HG03558 (cell line): Measurements from ENCODE around the gene PITPNC1.

Source experiments
- ATAC-seq: cut with Tn5 transposase; IDR thresholded peaks from one replicate; pipeline ENCODE4 v1.9.1; 2021; ENCODE audit warnings: moderate number of reproducible peaks; ENCODE audit not compliant: unreplicated experiment; ENCODE audit errors: extremely low read depth

PITPNC1 gene

DNA sequence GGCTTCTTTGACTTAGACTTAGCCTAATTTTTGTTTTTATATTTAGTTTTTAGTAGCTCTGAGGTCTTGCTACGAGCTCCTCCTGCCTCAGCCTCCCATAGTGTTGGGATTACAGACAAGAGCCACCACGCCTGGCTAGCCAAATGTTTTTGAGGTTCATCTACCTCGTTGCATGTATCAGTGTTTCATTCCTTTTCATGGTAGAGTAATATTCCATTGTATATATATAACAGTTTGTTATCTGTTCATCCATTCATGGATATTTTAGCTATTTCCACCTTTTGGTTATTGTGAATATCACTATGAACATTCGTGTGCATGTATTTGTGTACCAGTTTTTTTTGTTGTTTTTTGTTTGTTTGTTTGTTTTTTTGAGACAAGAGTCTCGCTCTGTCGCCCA lies 352.8 kb downstream of the PITPNC1 start:
- no peak for ATAC-seq

DNA sequence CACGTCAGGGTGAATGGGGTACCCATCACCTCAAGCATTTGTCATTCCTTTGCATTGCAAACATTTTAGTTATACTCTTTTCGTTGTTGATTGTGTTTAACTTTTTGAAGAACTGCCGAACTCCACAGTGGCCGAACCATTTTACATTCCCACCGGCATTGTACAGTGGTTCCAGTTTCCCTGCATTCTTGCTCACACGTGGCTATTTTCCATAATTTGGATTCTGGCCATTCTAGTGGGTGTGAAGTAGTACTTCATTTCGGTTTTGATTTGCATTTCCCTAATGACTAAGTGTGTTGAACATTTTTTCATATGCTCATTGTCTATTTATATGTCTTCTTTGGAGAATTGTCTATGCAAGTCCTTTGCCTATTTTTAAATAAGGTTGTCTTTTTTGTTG lies 353.6 kb downstream of the PITPNC1 start:
- no peak for ATAC-seq

DNA sequence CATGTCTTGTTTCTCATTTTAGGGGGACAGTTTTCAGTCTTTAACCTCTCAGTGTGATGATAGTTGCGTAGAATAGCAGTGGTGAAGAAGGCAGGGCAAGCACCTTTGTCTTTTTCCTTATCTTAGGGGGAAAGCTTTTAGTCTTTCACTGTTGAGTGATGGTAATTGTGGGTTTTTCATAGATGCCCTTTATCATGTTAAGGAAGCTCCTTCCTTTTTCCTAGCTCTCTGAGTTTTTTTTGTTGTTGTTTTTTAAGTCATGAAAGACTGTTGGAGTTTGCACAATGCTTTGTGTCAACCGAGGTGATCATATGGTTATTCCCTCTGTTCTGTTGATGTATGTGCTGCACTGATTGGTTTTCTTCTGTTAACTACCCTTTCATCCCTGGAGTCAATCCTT lies 356.4 kb downstream of the PITPNC1 start:
- no peak for ATAC-seq

DNA sequence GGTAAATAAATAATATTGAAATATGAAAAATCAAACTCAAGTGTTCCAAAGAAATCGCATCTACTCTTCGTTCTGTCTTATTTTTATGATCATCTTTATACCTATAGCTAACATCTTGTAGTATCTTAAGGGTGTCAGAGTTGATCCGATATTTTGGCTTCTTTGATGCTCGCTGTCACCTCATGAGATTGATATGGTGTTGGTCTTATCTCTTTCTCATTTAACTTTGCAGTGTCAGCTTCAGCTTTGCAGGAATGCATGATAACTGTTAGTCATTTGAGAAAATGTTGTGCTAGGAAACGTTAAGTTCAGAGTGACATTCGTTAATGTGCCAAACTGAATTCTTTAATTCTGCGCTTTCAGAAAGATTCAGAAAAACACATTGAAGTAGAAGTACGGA lies 360.1 kb downstream of the PITPNC1 start:
- ATAC-seq = no peak

DNA sequence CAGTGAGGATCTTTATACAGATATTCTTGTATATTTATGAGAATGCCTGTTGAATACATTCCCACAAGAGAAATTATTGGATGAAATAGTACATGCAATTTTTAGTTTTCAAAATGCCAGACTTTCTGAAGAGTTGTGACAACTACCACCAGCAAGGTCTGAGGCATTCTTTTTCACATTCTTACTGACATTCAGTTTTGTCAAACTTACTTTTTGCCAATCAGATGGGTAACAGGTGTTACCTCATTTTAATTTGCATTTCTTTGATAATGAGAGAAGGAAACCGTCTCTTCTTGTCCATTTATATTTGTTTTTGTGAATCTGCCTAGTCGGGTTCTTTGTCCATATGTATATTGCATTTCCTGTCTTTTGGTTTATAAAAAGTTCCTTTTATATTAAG lies 364.9 kb downstream of the PITPNC1 start:
- no peak for ATAC-seq
